Stimulated activated CD4-positive, alpha-beta T cell treated with anti-CD3 and anti-CD28 coated beads, Interleukin-15, amount 100 ng/mL, for 1 hour (primary cell): ENCODE results near the gene PSEN1.
A peak's percentile ranks its signal among the peaks of the same experiment; 100 is the strongest.

ENCODE experiments used
- DNase-seq, 2 donors: peaks; one replicate each; pipeline ENCODE4 v3.0.0-alpha.2; 2020; ENCODE audit warnings: low read depth in 1 of 2, low spot score in 1 of 2

Gene PSEN1

GRCh38 chr14:73238941-73239340 is 102.6 kb downstream of the PSEN1 start:
- DNase-seq: no peak

DNA sequence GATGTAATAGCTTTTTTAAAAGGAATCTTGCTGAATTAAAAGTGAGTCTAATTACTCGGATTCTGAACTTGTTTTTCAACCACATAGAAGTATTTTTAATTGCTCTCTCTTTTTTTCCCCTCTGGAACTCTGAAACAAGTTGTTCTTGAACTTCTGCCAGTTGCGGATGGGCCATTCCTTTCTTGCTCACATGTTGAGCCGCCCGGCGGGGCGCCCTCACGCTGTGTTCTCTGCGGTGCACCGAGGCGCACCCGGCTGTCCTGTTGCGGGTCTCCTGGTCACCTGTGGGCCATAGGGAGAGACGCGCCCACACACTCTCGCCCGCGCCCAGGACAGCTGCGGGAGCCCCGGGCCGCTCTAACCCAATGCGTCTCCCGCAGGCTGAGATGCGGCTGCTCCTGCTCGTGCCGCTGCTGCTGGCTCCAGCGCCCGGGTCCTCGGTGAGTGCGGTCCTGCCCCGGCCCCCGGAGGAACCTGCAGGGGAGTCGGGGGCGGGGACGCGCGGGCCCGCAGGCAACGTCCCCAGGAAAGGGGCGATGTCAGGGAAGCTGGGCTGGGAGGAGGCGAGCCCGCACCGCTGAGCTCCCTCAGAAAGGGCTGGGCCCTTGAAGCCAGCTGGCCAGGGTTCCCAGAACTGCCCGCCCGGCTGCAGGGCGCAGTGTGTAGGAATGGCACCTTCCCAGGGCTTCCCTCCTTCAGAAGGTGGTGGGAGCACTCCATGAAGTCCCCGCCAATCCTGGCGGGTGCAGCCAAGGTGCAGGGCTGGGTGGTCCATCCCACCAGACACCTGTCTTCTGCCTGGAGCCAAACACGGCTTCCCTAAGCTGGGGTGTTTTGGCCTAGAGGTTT is 103.3 kb downstream of the PSEN1 start:
- DNase-seq: no peak

- DNase-seq: no peak
These were observed 104.6 kb downstream of the PSEN1 start for GRCh38 chr14:73240816-73241480.

DNA sequence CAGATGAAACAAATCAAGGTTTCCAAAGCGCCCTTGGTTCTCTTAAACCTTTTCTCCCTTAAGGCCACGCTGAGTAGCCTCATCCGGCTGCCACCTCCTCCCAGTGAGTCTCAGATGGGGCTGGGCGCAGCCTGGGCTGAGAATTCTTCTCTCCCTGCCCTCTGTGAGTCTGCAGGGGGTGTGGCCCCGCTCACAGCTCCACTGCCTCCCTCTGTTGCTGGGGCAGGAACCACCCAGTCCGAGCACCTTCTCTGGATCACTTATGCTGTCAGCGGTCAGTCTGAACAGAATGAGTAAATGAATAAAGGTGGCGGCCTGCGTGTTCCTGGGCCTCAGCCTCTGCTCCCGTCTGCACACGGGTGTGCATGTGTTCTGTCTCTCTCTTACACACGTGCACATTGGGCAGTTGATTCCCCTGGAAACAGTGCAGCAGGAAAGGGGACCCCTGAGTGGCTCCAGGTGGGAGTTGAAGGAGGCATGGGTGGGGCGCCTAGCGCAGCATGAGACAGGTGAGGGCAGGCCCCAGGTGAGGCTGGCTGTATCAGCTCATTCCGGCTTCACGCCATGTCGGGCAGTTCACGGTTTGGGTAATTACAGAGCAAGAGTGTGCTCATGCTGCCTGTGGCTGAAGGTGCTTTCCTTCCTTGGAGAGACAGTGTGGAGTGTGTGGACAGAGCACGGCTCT is 105.3 kb downstream of the PSEN1 start:
- no peak for DNase-seq

GRCh38 chr14:73242357-73242901 is 106.1 kb downstream of the PSEN1 start:
- DNase-seq: no peak

DNA sequence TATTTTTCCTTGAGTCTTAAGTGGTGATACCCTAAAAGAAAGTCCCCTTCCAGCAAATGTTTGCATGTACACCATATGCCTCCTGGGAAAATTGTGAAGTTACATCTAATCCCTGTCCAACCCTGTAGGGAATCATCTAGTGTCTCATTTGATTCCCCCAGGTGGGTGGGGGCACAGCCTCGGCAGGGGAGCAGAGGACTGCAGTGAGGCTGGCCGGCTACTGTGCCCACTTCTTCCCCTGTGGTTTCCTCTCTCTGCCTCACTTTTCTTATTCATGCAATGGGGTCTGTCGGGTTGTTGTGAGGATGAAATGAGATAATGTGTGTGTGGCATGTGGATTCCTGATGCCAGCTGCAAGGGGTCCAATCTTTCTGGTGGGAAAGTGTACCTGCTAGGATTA is 107.0 kb downstream of the PSEN1 start:
- no peak for DNase-seq

- DNase-seq: no peak
These were observed 107.4 kb downstream of the PSEN1 start for GRCh38 chr14:73243748-73244147.

GRCh38 chr14:73244541-73245290 is 108.4 kb downstream of the PSEN1 start:
- no peak for DNase-seq

DNA sequence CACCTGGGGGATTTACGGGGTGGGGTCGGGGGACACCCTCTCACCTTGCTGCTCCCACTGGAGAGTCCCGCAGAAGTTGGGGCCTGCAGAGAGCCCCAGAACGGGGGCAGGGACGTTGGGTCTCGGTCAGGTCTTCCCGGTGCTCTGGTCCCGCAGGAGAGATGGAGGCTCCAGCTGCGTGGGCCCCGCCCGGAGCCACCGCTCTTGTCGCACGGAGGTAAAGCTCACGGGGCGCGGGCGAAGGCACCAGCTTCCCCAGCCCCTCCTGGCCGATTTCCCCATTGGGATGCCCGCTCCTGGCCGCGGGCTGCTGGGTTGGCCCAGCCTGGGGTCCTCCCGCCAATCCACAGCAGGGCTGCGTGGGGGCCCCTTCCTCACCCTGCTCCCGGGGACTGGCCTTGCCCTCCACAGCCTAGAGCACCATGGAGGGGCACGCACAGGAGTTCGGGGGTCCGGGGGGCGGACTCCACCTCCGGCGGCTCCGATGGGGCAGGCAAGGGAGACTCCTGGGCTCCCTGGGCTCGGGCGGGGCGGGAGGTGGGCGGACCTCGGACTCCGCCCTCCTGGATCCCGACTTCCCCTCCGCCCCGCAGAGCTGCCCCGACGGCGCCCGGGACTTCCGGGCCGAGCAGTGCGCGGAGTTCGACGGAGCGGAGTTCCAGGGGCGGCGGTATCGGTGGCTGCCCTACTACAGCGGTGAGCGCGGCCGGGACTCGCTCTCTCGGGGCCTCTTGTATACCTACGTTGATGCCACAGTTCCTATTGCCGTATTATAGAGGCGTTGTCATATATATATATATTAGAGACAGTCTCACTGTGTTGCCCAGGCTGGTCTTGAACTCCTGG is 109.4 kb downstream of the PSEN1 start:
- DNase-seq: peak; percentile 12 to 15

DNA sequence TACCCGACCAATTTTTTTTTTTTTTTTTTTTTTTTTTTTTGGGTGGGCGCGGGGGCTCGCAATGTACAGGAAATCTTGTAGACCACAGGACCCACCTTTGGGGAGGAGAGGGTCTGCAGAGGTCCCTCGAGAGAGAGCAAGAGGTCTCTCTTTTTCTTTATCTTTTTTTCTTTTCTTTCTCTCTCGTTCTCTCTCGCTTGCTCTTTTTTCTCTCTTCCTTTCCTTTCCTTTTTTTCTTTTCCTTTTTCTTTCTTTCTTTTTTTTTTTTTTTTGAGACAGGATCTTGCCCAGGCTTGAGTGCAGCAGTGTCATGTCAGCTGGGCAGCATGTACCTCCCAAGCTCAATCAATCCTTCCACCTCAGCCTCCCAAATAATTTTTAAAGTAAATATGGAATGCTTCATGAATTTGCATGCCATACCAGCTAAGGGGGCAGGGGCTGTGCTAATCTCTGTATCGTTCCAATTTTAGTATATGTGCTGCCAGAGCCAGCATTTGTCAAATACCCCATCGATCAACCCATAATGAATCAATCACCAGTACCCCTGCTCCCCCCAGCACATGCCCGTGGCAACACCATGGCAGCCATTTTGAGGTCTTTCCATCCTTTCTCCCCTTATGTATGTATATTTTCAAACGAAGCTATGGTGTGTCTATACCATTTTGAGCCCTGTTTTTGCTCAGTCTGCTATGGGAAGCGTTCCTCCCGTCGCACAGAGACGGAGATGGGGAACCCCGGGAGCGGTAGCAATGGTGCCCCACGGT is 110.3 kb downstream of the PSEN1 start:
- no peak for DNase-seq

DNA sequence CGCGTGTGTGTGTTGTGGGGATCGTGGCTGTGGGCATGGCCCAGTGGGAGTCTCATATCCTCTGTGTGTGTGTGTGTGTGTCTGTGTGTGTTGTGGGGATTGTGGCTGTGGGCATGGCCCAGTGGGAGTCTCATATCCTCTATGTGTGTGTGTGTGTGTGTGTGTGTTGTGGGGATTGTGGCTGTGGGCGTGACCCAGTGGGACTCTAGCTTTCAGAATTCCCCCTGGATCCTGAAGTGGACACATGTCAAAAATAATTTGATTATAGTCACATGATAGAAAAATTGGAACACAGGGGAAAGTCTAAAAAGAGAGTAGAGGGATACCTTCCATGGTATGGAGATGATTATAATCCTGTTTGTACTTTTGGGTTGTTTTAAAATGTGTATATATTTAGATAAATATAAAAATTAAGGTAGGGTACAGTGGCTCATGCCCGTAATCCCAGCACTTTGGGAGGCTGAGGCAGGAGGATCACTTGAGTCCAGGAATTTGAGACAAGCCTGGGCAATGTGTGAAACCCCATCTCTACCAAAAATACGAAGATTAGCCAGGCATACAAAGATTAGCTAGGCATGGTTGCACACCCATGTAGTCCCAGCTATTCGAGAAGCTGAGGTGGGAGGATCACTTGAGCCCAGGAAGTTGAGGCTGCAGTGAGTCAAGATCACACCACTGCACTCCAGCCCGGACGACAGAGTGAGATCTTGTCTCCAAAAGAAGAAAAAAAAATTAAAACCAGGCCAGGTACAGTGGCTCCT is 112.0 kb downstream of the PSEN1 start:
- DNase-seq: no peak

GRCh38 chr14:73249108-73249507 is 112.8 kb downstream of the PSEN1 start:
- DNase-seq: no peak

DNA sequence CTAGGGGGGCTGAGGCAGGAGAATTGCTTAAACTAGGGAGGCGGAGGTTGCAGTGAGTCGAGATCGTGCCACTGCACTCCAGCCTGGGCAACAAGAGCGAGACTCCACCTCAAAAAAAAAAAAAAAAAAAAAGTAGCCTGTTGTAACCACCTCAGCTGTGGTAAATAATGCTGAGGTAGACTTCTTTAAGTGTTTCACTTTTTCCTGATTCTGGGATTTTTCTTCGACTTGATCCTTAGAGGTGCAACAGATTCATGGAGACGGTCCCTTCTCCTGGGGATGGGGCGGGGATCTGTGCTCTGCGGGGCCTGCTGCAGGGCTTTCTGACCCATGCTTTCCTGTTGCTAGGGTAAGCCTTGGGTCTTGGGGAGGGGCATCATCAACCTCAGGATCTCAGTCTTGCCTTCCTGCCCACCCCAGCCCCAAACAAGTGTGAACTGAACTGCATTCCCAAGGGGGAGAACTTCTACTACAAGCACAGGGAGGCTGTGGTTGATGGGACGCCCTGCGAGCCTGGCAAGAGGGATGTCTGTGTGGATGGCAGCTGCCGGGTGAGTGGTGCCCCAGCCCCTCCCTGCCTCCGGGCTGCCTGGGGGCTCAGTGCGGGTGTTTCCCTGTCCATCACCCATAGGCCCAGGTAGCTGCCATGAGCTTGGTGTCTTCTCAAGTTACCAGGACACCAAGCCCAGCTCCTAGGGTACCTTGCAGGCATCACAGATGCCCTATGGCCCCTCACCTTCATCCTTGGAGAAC is 113.4 kb downstream of the PSEN1 start:
- DNase-seq: no peak

GRCh38 chr14:73250317-73250713 is 114.0 kb downstream of the PSEN1 start:
- no peak for DNase-seq

- DNase-seq: no peak
These were observed 114.6 kb downstream of the PSEN1 start for GRCh38 chr14:73250781-73251500.

DNA sequence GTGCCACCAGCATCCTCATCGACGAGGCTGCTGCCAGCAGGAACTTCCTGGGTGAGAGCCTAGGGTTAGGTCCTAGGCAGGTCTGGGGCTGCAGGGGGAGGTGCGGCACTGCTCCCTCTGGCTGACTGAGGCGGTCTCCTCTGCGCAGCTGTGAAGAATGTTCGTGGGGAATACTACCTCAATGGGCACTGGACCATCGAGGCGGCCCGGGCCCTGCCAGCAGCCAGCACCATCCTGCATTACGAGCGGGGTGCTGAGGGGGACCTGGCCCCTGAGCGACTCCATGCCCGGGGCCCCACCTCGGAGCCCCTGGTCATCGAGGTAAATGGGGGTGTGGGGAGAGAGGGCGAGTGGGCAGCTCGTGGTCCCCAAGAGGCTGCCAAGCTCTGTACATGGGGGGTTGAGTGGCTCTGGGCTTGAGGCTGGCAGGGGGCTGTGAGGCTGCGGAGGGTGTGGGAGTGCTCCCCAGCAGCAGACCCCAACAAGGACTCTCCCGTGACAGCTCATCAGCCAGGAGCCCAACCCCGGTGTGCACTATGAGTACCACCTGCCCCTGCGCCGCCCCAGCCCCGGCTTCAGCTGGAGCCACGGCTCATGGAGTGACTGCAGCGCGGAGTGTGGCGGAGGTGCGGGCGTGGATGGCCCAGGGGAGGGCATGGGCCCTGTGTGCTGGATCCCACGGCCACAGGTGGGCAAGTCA is 115.4 kb downstream of the PSEN1 start:
- DNase-seq: no peak
